Measurements from ENCODE around the gene SPIRE1. TPM values are rescaled to one million over a fixed set of nuclear protein-coding genes. Genes with fewer than 3 reads are reported as not detected.

The SPIRE1 gene
- total RNA-seq, 6 experiments from 2014 or later, result 22.2 to 33.7 (median 28.2) TPM

DNA sequence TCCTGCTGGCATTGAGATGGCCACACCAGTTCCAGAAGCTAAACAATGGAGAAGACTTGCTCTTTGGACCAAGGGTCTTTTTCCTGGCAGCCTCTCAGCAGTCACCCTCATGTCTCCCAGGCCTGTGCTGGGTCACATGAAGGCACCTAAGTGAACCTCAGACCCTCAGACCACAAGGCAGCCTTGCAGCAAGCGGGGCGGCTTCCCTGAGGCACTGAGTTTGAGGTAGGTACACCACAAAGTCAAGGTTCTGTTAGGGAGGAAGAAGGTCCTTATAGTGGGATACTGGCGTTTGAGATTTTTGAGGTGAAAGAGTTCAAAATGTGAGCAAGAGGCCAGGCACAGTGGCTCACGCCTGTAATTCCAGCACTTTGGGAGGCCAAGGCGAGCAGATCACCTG is 258.7 kb downstream of the SPIRE1 start:
- no peak overlapping the region for H3K4me3 Mint-ChIP-seq
- TF ChIP-seq, protein P1, sequence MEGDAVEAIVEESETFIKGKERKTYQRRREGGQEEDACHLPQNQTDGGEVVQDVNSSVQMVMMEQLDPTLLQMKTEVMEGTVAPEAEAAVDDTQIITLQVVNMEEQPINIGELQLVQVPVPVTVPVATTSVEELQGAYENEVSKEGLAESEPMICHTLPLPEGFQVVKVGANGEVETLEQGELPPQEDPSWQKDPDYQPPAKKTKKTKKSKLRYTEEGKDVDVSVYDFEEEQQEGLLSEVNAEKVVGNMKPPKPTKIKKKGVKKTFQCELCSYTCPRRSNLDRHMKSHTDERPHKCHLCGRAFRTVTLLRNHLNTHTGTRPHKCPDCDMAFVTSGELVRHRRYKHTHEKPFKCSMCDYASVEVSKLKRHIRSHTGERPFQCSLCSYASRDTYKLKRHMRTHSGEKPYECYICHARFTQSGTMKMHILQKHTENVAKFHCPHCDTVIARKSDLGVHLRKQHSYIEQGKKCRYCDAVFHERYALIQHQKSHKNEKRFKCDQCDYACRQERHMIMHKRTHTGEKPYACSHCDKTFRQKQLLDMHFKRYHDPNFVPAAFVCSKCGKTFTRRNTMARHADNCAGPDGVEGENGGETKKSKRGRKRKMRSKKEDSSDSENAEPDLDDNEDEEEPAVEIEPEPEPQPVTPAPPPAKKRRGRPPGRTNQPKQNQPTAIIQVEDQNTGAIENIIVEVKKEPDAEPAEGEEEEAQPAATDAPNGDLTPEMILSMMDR (IDR thresholded peaks at IDR 0.05), result no peak
- H3K27ac Mint-ChIP-seq, result no peak overlapping the region
- DNase-seq, result no peak
- no peaks in the 10 kb centered on the region for H3K9me3 Mint-ChIP-seq
- peaks cover 4% of the 10 kb centered on the region for H3K27me3 Mint-ChIP-seq (ENCODE audit: insufficient read depth)
- peaks cover 28% of the 10 kb centered on the region for H3K4me1 Mint-ChIP-seq (ENCODE audit: low read depth)
- H3K36me3 Mint-ChIP-seq (ENCODE audit: low read depth), result no peaks in the 10 kb centered on the region

DNA sequence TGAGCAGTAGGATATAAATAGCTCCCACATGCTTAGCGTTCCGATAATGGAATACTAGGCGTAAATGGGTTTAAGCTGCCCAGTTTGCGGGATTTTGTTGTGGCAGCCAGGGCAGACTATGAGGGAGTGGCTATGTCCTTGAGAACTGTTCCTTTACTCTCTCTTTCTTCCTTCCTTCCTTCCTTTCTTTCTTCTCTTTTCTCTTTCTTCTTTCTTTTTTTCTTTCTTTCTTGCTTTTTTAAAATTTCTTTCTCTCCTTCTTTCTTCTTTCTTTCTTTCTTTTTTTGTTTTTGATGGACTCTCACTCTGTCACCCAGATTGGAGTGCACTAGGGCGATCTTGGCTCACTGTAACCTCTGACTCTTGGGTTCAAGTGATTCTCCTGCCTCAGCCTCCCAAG is 259.3 kb downstream of the SPIRE1 start:
- TF ChIP-seq, protein P1 (IDR thresholded peaks at IDR 0.05), result no peak
- Mint-ChIP-seq H3K36me3 (ENCODE audit: low read depth) (no peaks in the 10 kb centered on the region), H3K27ac (no peak overlapping the region), H3K27me3 (ENCODE audit: insufficient read depth) (peaks cover 4% of the 10 kb centered on the region), H3K4me1 (ENCODE audit: low read depth) (peaks cover 26% of the 10 kb centered on the region), H3K4me3 (no peak overlapping the region), H3K9me3 (no peaks in the 10 kb centered on the region)
- DNase-seq, result no peak

DNA sequence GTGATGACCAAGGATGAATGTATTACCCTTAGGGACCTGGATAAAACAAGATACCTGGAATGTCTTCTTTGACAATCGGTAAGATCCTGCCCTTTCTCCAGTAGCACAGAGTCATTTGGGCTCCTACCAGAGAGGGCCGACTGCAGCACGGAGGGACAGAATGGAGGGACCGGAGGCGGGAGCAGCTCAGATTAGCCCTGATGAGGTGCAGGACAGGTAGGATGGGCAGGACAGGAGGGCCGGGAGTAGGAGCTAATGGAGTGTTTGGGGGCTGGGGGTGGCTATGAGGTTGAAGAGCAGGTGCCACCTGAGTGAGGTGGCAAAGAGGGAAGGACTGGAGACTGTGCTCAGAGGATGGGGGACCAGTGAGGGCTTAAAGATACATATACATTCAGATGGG is 260.1 kb downstream of the SPIRE1 start:
- TF ChIP-seq, protein P1 (IDR thresholded peaks at IDR 0.05), result no peak
- no peaks in the 10 kb centered on the region for H3K36me3 Mint-ChIP-seq (ENCODE audit: low read depth)
- H3K4me3 Mint-ChIP-seq, result no peak overlapping the region
- peaks cover 4% of the 10 kb centered on the region for H3K27me3 Mint-ChIP-seq (ENCODE audit: insufficient read depth)
- no peak overlapping the region for H3K27ac Mint-ChIP-seq
- H3K4me1 Mint-ChIP-seq (ENCODE audit: low read depth), result peaks cover 18% of the 10 kb centered on the region
- H3K9me3 Mint-ChIP-seq, result no peaks in the 10 kb centered on the region
- no peak for DNase-seq

DNA sequence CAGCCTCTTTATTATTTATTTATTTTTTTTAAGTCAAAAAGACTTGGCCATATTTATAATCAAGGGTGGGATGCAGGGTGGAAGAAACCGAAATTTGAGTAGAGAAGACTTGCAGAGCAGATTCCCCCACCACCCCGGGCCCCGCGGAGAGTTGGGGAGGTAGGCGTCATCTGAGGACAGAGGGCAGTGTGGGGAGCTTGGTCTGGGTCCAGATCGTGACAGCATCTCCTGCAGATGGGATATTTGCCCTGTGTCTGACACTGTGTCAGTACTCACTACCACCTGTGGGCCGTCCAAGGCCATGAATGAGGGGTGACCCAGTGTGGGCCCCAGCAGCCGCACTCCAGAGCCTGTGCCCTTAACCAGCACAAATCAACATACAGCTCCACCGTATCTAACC is 260.7 kb downstream of the SPIRE1 start:
- Mint-ChIP-seq H3K9me3 (no peaks in the 10 kb centered on the region), H3K27me3 (ENCODE audit: insufficient read depth) (peaks cover 4% of the 10 kb centered on the region), H3K4me3 (no peak overlapping the region), H3K27ac (no peak overlapping the region), H3K4me1 (ENCODE audit: low read depth) (peaks cover 12% of the 10 kb centered on the region), H3K36me3 (ENCODE audit: low read depth) (no peaks in the 10 kb centered on the region)
- DNase-seq, result no peak
- TF ChIP-seq, protein P1 (IDR thresholded peaks at IDR 0.05), result no peak

Other genes with a start within 250 kb of the SPIRE1 start
- gene CEP76, start 44.6 kb upstream of the SPIRE1 start, total RNA-seq (2021; fragmentation: NEBNext Ultra II Directional; extraction: Animal tissue kit (Norgen Biotek cat#: 25700)), result 1 to 10 TPM; 5.5 to 8.0 (median 7.6) TPM
- gene PSMG2, start 44.9 kb upstream of the SPIRE1 start, total RNA-seq (2021; fragmentation: NEBNext Ultra II Directional; extraction: Animal tissue kit (Norgen Biotek cat#: 25700)), result 10 to 100 TPM; 55.9 to 78.3 (median 70.4) TPM
- 10 to 100 TPM; 21.1 to 24.4 (median 23.2) TPM for gene PTPN2, start 226.1 kb upstream of the SPIRE1 start, total RNA-seq (2021; fragmentation: NEBNext Ultra II Directional; extraction: Animal tissue kit (Norgen Biotek cat#: 25700))